CD8-positive, alpha-beta memory T cell (primary cell): ENCODE measurements around the gene C1orf122. TPM values are rescaled to one million over a fixed set of nuclear protein-coding genes. Genes with fewer than 3 reads are reported as not detected.
A peak's percentile ranks its signal among the peaks of the same experiment; 100 is the strongest.

ENCODE experiments used
- CTCF ChIA-PET: fragments of 350-600 bp; sonication (Branson Sonifier 250); formaldehyde crosslinking; loops from one replicate; lab custom pipeline; 2021; ENCODE audit warnings: antibody characterized with exemption; lab: Charles Lee
- POLR2A ChIA-PET: fragments of 350-600 bp; sonication (Branson Sonifier 250); formaldehyde crosslinking; loops from one replicate; lab custom pipeline; 2021; ENCODE audit warnings: antibody characterized with exemption; lab: Charles Lee
- DNase-seq, 5 donors: peaks; one replicate each; pipeline versions ENCODE4 v3.0.0 to v3.0.0-alpha.2; 2020 to 2022; ENCODE audit warnings: mixed read lengths in 1 of 5
- H3K27ac ChIP-seq: one replicate; pipeline ENCODE4 v1.7.0; 2013; ENCODE audit warnings: low read depth, mild to moderate bottlenecking, low read length, moderate library complexity
- H3K27me3 ChIP-seq: 2 replicates; pipeline ENCODE4 v1.7.0; 2013; ENCODE audit warnings: low read length, mild to moderate bottlenecking; ENCODE audit not compliant: insufficient read depth, poor library complexity, severe bottlenecking
- H3K36me3 ChIP-seq: 2 replicates; pipeline ENCODE4 v1.7.0; 2013; ENCODE audit warnings: mild to moderate bottlenecking, low read length, moderate library complexity; ENCODE audit not compliant: insufficient read depth
- H3K4me1 ChIP-seq: 2 replicates; pipeline ENCODE4 v1.7.0; 2013; ENCODE audit warnings: mild to moderate bottlenecking, low read length, moderate library complexity; ENCODE audit not compliant: insufficient read depth
- H3K4me3 ChIP-seq: 2 replicates; pipeline ENCODE4 v1.7.0; 2013; ENCODE audit warnings: mild to moderate bottlenecking, low read length
- H3K9me3 ChIP-seq: 2 replicates; pipeline ENCODE4 v1.7.0; 2013; ENCODE audit warnings: mild to moderate bottlenecking, low read length
- H3K27ac Mint-ChIP-seq, 8 donors: one replicate each; pipeline ENCODE4 v1.8.0; 2020 to 2021; ENCODE audit warnings: mixed read lengths in 8 of 8, mild to moderate bottlenecking in 6 of 8, inconsistent platforms in 3 of 8, moderate library complexity in 3 of 8
- H3K27me3 Mint-ChIP-seq, 2 donors: one replicate each; pipeline ENCODE4 v1.8.0; 2020 to 2021; ENCODE audit warnings: mixed read lengths in 2 of 2, mild to moderate bottlenecking in 1 of 2, moderate library complexity in 1 of 2
- H3K36me3 Mint-ChIP-seq, 3 donors: one replicate each; pipeline ENCODE4 v1.8.0; 2020 to 2021; ENCODE audit warnings: mixed read lengths in 3 of 3, inconsistent platforms in 1 of 3, mild to moderate bottlenecking in 1 of 3
- H3K4me1 Mint-ChIP-seq, 3 donors: one replicate each; pipeline ENCODE4 v1.8.0; 2020 to 2021; ENCODE audit warnings: mixed read lengths in 3 of 3, inconsistent platforms in 1 of 3, mild to moderate bottlenecking in 1 of 3
- H3K4me3 Mint-ChIP-seq, 7 donors: one replicate each; pipeline ENCODE4 v1.8.0; 2020 to 2021; ENCODE audit warnings: mixed read lengths in 7 of 7, mild to moderate bottlenecking in 6 of 7, moderate library complexity in 4 of 7, inconsistent platforms in 2 of 7
- H3K9me3 Mint-ChIP-seq, 5 donors: one replicate each; pipeline ENCODE4 v1.8.0; 2020 to 2022; ENCODE audit warnings: mixed read lengths in 5 of 5, mild to moderate bottlenecking in 3 of 5, moderate library complexity in 2 of 5, inconsistent platforms in 1 of 5
- polyA plus RNA-seq: library from polyadenylated mRNA; unstranded; fragments of 300-500 nt; fragmentation: Illumina TruSeq; gene quantifications from one replicate; pipeline ENCODE4 v1.2.3, GENCODE V29; 2021
- total RNA-seq, 2 experiments: library from RNA; stranded (reverse); gene quantifications; one replicate each; pipeline ENCODE4 v1.2.3, GENCODE V29; 2021

Gene C1orf122
- total and polyA plus RNA-seq, 3 experiments from 2014 or later: 29.4 to 39.5 (median 37.7) TPM

DNA sequence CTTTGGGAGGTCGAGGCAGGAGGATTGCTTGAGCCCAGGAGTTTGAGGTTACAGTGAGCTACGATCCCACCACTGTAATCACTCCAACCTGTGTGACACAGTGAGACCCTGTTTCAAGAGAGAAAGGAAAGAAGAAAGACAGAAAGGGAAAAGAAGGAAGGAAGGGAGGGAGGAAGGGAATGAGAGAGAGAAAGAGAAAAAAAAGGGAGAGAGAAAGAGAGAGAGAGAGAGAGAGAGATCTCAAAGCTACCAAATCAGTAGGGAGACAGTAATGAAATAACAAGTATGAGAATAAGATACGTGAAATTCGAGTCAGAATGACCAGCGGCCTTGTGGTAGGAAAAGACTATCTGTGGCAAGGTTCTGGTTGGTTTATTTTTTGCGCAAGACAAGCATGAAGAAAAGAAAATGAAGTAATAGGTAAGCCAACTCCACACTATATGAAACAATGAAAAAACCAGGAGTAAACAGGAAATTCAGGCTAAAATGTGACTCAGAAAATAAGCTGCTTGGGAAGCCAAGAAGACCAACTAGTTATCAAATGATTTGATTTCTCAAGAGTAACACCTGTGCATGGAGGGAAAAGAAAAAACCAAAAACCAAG, 42.9 kb downstream of the C1orf122 start:
- H3K9me3 ChIP-seq: no peaks in the 10 kb centered on the region
- Mint-ChIP-seq H3K27ac (no peak overlapping the region), H3K27me3 (no peaks in the 10 kb centered on the region), H3K4me1 (peaks cover 42 to 63% (median 48%) of the 10 kb centered on the region in 3 donors), H3K36me3 (peaks cover 0 to 42% (median 14%) of the 10 kb centered on the region in 3 donors), H3K4me3 (no peak overlapping the region), H3K9me3 (no peaks in the 10 kb centered on the region)
- no peak overlapping the region for H3K4me3 ChIP-seq
- H3K27me3 ChIP-seq: no peaks in the 10 kb centered on the region
- DNase-seq: no peak
- ChIA-PET CTCF (interaction anchor here (2.1 kb wide), 1 partner anchor 10 kb away, joined by 20 read pairs; the partner anchor contains the start of gene MTF1), POLR2A (interaction anchor here (0.6 kb wide), 1 partner anchor 373 kb away, joined by 7 read pairs; no protein-coding TSS in a partner anchor)
- H3K36me3 ChIP-seq: peaks cover 4% of the 10 kb centered on the region
- H3K27ac ChIP-seq: no peak overlapping the region
- H3K4me1 ChIP-seq: peaks cover 52% of the 10 kb centered on the region

DNA sequence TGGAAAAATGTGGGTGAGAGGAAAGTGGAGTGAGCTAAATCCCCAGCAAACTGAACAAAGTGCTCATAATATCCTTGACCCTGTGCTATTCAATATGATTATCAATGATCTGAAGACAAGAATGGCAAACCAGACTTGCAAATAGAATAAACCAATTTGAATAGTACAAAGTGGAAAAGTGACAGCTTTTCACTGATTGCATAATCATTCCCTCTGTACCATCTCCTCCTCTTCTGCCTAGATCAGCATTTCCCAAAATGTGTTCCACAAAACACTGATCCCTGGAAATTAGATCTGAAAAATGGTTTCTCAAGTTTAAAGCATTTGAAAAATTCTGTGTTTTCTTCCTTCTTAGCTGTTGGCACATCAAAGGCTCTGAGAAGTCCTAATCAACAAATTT, 43.7 kb downstream of the C1orf122 start:
- ChIA-PET POLR2A (interaction anchor here (1.2 kb wide), 1 partner anchor 9 kb away, joined by 3 read pairs; no protein-coding TSS in a partner anchor), CTCF (interaction anchor here (1.1 to 2.1 kb wide), 3 partner anchors 9 to 43 kb away, joined by 3 to 20 read pairs (median 3); partner anchors contain the start of genes MTF1 and YRDC)
- no peaks in the 10 kb centered on the region for H3K27me3 Mint-ChIP-seq
- no peak for DNase-seq
- H3K36me3 Mint-ChIP-seq: peaks cover 0 to 39% (median 14%) of the 10 kb centered on the region in 3 donors
- H3K4me1 ChIP-seq: peaks cover 53% of the 10 kb centered on the region
- no peak overlapping the region for H3K4me3 Mint-ChIP-seq
- H3K9me3 ChIP-seq: no peaks in the 10 kb centered on the region
- no peak overlapping the region for H3K27ac Mint-ChIP-seq
- H3K4me3 ChIP-seq: no peak overlapping the region
- no peaks in the 10 kb centered on the region for H3K9me3 Mint-ChIP-seq
- no peaks in the 10 kb centered on the region for H3K27me3 ChIP-seq
- peaks cover 4% of the 10 kb centered on the region for H3K36me3 ChIP-seq
- no peak overlapping the region for H3K27ac ChIP-seq
- H3K4me1 Mint-ChIP-seq: peaks cover 34 to 57% (median 44%) of the 10 kb centered on the region in 3 donors

DNA sequence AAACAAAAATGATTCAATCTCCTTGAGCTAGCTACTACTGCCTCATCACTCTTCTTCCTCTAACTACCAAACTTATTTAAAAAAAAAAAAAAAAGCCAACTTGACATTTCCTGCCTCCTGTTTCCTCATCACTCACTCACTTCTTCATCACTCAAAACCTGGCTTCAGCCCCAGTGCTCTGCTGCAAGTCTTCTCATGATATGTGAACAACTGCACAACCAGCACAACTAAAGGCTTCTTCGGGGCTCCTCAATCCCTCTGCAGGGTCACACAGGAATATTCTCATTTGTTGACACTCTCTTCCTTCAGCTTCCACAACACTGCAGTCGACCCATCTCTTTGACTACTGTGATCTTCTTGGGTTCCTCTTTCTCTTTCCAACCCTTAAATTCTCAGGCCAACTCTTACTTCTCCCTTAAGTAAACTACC, 44.2 kb downstream of the C1orf122 start:
- ChIA-PET CTCF (interaction anchor here (1.1 to 2.1 kb wide), 3 partner anchors 9 to 44 kb away, joined by 3 to 20 read pairs (median 3); partner anchors contain the start of genes MTF1 and YRDC), POLR2A (interaction anchor here (1.2 kb wide), 1 partner anchor 8 kb away, joined by 3 read pairs; no protein-coding TSS in a partner anchor)
- H3K27me3 ChIP-seq: no peaks in the 10 kb centered on the region
- H3K4me1 ChIP-seq: peaks cover 51% of the 10 kb centered on the region
- no peak overlapping the region for H3K4me3 ChIP-seq
- H3K4me3 Mint-ChIP-seq: no peak overlapping the region
- peaks cover 33 to 55% (median 40%) of the 10 kb centered on the region in 3 donors for H3K4me1 Mint-ChIP-seq
- DNase-seq: no peak
- no peaks in the 10 kb centered on the region for H3K9me3 ChIP-seq
- peaks cover 6% of the 10 kb centered on the region for H3K36me3 ChIP-seq
- H3K27ac Mint-ChIP-seq: no peak overlapping the region
- H3K9me3 Mint-ChIP-seq: no peaks in the 10 kb centered on the region
- H3K36me3 Mint-ChIP-seq: peaks cover 0 to 39% (median 14%) of the 10 kb centered on the region in 3 donors
- no peak overlapping the region for H3K27ac ChIP-seq
- H3K27me3 Mint-ChIP-seq: no peaks in the 10 kb centered on the region

DNA sequence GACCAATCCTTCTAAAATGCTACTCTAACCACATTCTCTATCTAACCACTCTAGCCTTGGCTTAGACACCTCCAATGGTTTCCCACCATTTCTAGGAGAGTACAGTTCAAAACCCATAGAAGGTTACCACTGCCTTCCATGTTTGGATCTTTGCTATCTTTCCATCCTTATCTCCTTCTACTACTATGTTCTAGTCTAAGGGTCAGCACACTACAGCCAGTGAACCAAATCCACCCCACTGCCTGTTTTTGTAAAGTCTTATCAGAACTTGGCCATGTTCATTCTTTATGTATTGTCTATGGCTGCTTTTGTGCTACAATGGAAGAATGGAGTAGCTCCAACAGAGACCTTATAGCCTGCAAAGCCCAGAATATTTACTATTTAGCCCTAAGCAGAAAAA, 45.6 kb downstream of the C1orf122 start:
- Histone ChIP-seq H3K27ac (no peak overlapping the region), H3K27me3 (no peaks in the 10 kb centered on the region), H3K4me1 (peaks cover 43% of the 10 kb centered on the region), H3K36me3 (peaks cover 13% of the 10 kb centered on the region), H3K4me3 (no peak overlapping the region), H3K9me3 (no peaks in the 10 kb centered on the region)
- Mint-ChIP-seq H3K36me3 (peaks cover 0 to 42% (median 19%) of the 10 kb centered on the region in 3 donors), H3K4me3 (no peak overlapping the region), H3K9me3 (no peaks in the 10 kb centered on the region), H3K27ac (peak overlapping the region in 6 of 8 donors; percentile 1 to 80 (median 14)), H3K4me1 (peaks cover 37 to 56% (median 43%) of the 10 kb centered on the region in 3 donors), H3K27me3 (no peaks in the 10 kb centered on the region)
- ChIA-PET POLR2A (no interaction called here), CTCF (interaction anchor here (0.9 kb wide), 1 partner anchor 28 kb away, joined by 3 read pairs; no protein-coding TSS in a partner anchor)
- DNase-seq: no peak

DNA sequence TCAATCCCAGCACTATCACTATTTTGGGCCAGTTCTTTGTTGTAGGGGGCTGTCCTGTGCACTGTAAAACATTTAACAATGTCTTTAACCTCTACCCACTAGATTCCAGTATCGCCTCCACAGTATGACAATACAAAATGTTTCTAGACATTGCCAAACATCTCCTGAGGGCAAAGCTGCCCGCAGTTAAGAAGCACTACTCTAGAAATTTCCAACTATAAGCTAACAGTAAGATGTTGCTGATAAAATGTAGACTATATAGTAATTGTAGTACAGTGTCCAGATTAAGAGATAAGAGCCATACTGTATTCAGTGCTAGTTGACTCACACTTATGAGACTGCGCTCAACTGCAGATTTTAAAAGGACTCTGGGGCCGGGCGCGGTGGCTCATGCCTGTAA, 46.8 kb downstream of the C1orf122 start:
- peak overlapping the region in 1 of 7 donors; percentile 55 for H3K4me3 Mint-ChIP-seq
- H3K4me1 Mint-ChIP-seq: peaks cover 36 to 53% (median 43%) of the 10 kb centered on the region in 3 donors
- no peak for DNase-seq
- Histone ChIP-seq H3K36me3 (peaks cover 13% of the 10 kb centered on the region), H3K9me3 (no peaks in the 10 kb centered on the region), H3K4me1 (peaks cover 52% of the 10 kb centered on the region), H3K4me3 (no peak overlapping the region), H3K27me3 (no peaks in the 10 kb centered on the region), H3K27ac (no peak overlapping the region)
- no peaks in the 10 kb centered on the region for H3K9me3 Mint-ChIP-seq
- CTCF ChIA-PET: no interaction called here
- POLR2A ChIA-PET: no interaction called here
- H3K27me3 Mint-ChIP-seq: no peaks in the 10 kb centered on the region
- peaks cover 0 to 42% (median 18%) of the 10 kb centered on the region in 3 donors for H3K36me3 Mint-ChIP-seq
- peak overlapping the region in 2 of 8 donors; percentile 34 to 70 for H3K27ac Mint-ChIP-seq

Other genes starting within 250 kb of the C1orf122 start
- gene GNL2, start 211.9 kb upstream of the C1orf122 start, total RNA-seq: 10 to 100 TPM; 83.4 to 85.3 TPM
- 53.4 TPM for gene GNL2, start 211.9 kb upstream of the C1orf122 start, polyA plus RNA-seq
- gene RSPO1, start 172.9 kb upstream of the C1orf122 start, total RNA-seq: not detected
- not detected for gene RSPO1, start 172.9 kb upstream of the C1orf122 start, polyA plus RNA-seq
- 10 to 100 TPM; 37.4 to 39.6 TPM for gene CDCA8, start 115.3 kb upstream of the C1orf122 start, total RNA-seq
- gene CDCA8, start 115.3 kb upstream of the C1orf122 start, polyA plus RNA-seq: 2.4 TPM
- gene EPHA10, start 42.7 kb upstream of the C1orf122 start, total RNA-seq: under 1 TPM in 1 of 2 experiments, not detected in 1; 0.04 TPM
- gene EPHA10, start 42.7 kb upstream of the C1orf122 start, polyA plus RNA-seq: not detected
- 1 to 10 TPM; 8.0 to 9.0 TPM for gene MANEAL, start 13.9 kb upstream of the C1orf122 start, total RNA-seq
- gene MANEAL, start 13.9 kb upstream of the C1orf122 start, polyA plus RNA-seq: 4.0 TPM
- gene YRDC, start 418 bp downstream of the C1orf122 start, total RNA-seq: 10 to 100 TPM; 72.4 to 80.8 TPM
- gene YRDC, start 418 bp downstream of the C1orf122 start, polyA plus RNA-seq: 28.7 TPM
- 10 to 100 TPM; 38.0 to 39.1 TPM for gene MTF1, start 51.8 kb downstream of the C1orf122 start, total RNA-seq
- gene MTF1, start 51.8 kb downstream of the C1orf122 start, polyA plus RNA-seq: 21.3 TPM
- 10 to 100 TPM; 24.1 to 25.1 TPM for gene INPP5B, start 139.3 kb downstream of the C1orf122 start, total RNA-seq
- 22.9 TPM for gene INPP5B, start 139.3 kb downstream of the C1orf122 start, polyA plus RNA-seq
- gene SF3A3, start 182.2 kb downstream of the C1orf122 start, total RNA-seq: 100 to 1,000 TPM; 116 to 129 TPM
- 94.6 TPM for gene SF3A3, start 182.2 kb downstream of the C1orf122 start, polyA plus RNA-seq
- gene FHL3, start 197.7 kb downstream of the C1orf122 start, total RNA-seq: 10 to 100 TPM; 15.4 to 17.5 TPM
- 19.7 TPM for gene FHL3, start 197.7 kb downstream of the C1orf122 start, polyA plus RNA-seq
- 10 to 100 TPM; 73.5 to 73.6 TPM for gene UTP11, start 204.9 kb downstream of the C1orf122 start, total RNA-seq
- 22.4 TPM for gene UTP11, start 204.9 kb downstream of the C1orf122 start, polyA plus RNA-seq
- gene POU3F1, start 239.0 kb downstream of the C1orf122 start, total RNA-seq: under 1 TPM; 0.44 to 0.57 TPM
- gene POU3F1, start 239.0 kb downstream of the C1orf122 start, polyA plus RNA-seq: 0.09 TPM